ENCODE results near the gene ELAC1. TPM values are rescaled to one million over a fixed set of nuclear protein-coding genes. Genes with fewer than 3 reads are reported as not detected.
"Not testable (repeated sequence)": the region's sequence is repeated elsewhere in the genome, so short reads cannot be mapped to it uniquely, and the experiment has no call there.

The ELAC1 gene, protein sequence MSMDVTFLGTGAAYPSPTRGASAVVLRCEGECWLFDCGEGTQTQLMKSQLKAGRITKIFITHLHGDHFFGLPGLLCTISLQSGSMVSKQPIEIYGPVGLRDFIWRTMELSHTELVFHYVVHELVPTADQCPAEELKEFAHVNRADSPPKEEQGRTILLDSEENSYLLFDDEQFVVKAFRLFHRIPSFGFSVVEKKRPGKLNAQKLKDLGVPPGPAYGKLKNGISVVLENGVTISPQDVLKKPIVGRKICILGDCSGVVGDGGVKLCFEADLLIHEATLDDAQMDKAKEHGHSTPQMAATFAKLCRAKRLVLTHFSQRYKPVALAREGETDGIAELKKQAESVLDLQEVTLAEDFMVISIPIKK
- 6.0 and 16.2 TPM in 2 replicates for total RNA-seq (2014; rRNA removed; shearing (Covaris generic); ENCODE audit: low replicate concordance)

DNA sequence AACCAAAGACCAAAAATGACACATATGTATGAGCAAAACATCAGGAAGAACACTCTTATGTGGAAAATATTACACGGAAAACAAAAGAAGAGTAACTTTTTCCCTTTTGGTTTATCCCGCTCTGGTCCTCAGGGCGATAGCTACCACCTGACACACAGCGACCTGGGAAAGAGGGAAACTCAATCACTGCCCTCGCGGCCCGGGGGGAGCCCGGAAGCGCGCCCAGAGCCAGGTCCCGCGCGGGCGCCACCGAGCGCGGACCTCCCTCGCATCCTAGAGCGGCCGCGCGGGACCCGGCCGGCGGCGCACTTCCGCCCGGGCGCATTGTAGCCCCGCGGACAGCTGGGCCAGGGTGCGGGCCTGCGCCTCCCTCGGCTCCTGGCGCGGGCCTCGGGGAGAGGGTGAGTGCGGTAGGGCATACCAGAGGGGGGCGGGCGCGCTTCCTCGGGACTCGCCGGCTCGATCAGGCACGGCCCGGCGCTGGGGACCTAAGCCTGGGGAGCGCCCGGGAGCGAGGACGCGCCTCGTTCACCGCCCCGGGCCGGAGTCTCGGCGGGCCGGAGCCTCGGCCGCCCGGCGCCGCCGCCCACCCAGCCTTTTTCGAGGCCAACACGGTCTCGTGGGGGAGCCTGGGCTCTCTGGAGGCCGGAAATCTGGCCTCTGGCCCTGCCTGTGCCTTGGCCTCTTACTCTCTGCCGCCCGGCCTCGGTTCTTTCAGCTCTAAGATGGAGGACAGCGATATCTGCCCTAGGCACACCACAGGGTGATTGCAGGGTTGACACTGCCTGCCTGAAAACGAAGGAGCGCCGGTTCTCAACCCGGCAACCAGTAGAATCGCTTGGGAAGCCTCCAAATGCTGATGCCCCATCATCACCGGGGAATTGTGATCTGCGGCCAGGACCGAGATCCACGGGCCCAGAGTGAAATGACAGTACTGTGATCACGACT lies at the start of gene ELAC1:
Gene ELAC1, plus strand, starts transcription at position 327 of the 948 bp plus-strand sequence. CDS start 6,365 bp downstream, outside the sequence.
- peak; percentile 69 for DNase-seq (ENCODE audit: low read depth)
- in situ Hi-C loops (cut with HindIII; ENCODE audit: low pct_unique_long_range_greater_than_20kb, low sequenced_read_pairs), result no loop called here

DNA sequence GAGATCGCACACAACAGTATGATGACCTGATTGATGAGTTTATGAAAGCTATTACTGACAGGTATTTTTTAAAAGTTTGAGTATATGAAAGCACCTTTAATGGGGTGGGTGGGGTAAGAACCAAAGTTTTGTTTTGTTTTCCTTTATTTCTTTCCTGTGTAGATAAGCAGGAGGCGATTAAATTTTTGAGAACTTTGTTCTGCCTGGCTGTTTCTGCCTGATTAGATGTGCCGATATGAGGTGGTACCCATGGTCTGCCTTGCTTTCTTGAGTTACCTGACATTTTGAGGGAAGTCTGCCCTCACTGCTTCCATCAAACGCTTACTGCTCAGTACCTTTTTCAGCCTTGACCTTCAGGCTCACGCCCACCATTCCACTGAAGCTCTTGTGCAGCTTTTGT lies 49.7 kb upstream of the ELAC1 start:
- in situ Hi-C loops (cut with HindIII; ENCODE audit: low pct_unique_long_range_greater_than_20kb, low sequenced_read_pairs), result no loop called here
- DNase-seq (ENCODE audit: low read depth), result no peak

DNA sequence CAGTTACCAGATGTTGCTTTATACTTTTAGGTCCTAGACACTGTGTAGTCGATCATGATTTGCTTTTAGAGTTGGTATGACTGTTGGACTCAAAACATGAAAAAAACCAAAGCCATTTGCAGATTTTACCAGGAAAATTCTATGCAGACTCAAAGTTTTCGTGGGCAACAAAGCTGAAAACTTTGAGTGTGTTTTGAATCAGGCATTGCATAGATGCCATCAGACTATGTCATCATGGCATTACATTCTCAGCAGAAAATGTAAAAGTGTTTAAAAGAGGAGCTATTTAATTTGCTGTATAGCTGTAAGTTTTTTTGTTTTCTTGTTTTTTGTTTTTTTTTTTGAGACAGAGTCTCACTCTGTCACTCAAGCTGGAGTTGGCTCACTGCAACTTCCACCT lies 43.5 kb upstream of the ELAC1 start:
- in situ Hi-C loops (cut with HindIII; ENCODE audit: low pct_unique_long_range_greater_than_20kb, low sequenced_read_pairs), result no loop called here
- no peak for DNase-seq (ENCODE audit: low read depth)

DNA sequence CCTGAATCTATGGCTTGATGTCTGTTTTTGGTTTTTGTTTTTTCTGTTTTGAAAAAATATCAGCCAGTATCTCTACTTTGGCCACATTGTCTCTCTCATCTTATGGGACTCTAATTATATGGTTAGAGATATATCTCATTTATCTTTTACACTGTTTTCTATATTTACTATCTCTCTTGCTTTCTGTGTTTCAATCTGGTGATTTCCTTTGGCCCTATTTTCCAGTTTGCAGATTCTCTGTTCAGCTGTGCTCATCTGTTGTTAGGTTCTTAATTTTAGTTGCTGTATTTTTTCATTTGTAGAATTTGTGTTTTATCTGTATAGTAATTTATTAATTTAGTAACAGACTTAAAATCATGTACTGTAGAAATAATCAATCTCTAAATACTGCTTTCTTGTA lies 41.3 kb upstream of the ELAC1 start:
- in situ Hi-C loops (cut with HindIII; ENCODE audit: low pct_unique_long_range_greater_than_20kb, low sequenced_read_pairs), result no loop called here
- no peak for DNase-seq (ENCODE audit: low read depth)

DNA sequence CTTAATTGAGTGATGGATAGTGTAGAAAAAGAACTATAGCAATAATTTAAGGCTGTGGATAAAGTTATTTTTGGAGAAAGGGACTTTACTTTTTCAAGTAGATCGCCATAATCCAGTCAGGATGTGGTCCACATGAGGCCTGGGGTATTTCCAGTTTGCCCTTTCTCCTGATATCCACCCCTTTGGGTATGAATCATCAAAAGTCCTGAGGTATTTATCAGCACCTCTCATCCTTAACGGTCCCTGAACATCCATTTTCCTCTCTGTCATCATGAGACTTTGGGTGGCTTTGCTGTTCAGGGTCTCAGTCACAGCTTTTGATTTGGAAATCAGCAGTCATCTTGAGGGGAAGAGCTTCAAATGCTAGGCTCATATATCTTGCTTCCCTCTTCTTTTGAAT lies 39.3 kb upstream of the ELAC1 start:
- peak; percentile 6 for DNase-seq (ENCODE audit: low read depth)
- in situ Hi-C loops (cut with HindIII; ENCODE audit: low pct_unique_long_range_greater_than_20kb, low sequenced_read_pairs), result no loop called here

DNA sequence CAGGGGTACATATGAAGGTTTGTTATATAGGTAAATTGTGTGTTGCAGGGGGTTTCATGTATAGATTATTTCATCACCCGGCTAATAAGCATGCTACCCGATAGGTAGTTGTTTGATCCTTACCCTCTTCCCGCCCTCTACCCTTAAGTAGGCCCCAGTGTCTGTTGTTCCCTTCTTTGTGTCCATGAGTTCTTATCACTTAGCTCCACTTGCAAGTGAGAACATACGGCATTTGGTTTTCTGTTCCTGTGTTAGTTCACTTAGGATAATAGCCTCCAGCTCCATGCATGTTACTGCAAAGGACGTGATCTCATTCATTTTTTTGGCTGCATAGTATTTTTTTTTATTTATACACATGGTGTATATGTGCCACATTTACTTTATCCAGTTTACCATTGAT lies 34.2 kb upstream of the ELAC1 start:
- DNase-seq (ENCODE audit: low read depth), result no peak
- in situ Hi-C loops (cut with HindIII; ENCODE audit: low pct_unique_long_range_greater_than_20kb, low sequenced_read_pairs), result no loop called here

DNA sequence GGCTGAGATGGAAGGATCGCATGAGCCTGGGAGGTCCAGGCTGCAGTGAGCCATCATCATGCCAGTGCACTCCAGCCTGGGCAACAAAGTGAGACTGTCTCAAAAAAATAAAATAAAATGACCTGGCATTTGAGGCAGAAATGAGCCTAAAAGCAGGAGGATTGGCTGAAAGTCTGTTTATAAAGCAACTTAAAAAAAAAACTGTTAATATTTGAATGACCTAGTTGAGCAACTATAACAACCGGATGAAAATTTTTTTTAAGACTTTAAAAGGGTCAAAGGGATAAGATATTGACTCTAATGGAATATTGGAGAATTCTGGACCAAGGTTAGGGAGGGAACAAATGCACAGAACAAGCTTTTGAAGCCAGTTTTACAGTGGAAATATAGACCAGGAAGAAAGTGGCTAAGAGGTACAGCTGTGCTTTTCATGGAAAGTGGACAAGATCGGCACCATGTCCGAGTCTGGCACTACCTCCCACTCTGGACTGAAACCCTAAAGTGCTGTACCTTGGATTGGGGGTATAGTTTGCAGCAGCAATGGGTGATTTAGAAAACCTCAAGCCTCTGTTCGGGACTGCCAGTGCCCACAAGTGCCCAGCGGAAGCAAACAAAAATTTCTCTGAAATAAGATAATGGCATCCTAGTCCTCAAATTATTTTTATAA lies 33.2 kb upstream of the ELAC1 start:
- in situ Hi-C loops (cut with HindIII; ENCODE audit: low pct_unique_long_range_greater_than_20kb, low sequenced_read_pairs), result no loop called here
- DNase-seq (ENCODE audit: low read depth), result no peak

DNA sequence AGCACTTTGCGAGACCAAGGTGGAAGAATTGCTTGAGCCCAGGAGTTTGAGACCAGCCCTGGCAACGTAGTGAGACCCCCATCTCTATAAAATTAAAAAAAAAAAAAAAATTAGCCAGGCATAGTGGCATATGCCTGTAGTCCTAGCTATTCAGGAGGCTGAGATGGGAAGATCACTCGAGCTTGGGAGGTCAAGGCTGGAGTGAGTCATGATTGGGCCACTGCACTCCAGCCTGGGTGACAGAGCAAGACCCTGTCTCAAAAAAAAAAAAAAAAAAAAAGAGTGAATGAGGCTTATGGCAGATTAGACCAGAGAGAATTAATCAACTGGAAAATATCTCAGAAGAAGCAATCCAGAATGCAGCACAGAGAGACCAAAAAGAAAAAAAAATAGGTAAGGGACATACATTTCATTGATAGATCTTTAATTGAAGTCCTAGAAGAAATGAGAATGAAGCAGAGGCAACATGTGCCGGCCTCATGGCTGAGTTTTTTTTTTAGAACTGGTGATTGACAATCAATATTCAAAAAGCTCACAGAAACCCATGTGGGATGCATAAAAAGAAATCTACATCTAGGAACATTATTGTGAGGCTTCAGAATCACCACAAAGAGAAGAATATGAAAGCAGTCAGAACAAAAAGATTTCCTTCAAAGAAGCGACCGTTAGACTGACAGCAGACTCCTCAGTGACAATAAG lies 32.2 kb upstream of the ELAC1 start:
- no peak for DNase-seq (ENCODE audit: low read depth)
- in situ Hi-C loops (cut with HindIII; ENCODE audit: low pct_unique_long_range_greater_than_20kb, low sequenced_read_pairs), result no loop called here

DNA sequence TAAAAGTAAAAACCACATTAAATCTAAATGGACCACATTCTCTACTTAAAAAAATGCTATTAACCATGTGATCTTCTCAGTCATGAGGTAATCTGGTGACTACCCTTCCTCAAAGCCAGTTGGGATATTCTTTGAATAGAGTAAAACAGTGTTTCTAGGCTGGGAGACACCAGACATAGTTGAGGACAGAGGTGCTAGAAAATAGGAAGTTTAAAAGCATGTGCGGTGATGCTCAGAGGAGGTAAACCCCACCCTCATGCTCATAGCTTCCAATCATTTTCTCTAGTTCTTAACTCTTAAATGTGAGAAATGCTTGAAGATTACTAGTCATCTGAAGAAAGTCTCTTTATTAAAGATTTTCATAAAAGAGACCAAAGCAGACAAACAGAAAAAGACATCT lies 30.7 kb upstream of the ELAC1 start:
- in situ Hi-C loops (cut with HindIII; ENCODE audit: low pct_unique_long_range_greater_than_20kb, low sequenced_read_pairs), result no loop called here

DNA sequence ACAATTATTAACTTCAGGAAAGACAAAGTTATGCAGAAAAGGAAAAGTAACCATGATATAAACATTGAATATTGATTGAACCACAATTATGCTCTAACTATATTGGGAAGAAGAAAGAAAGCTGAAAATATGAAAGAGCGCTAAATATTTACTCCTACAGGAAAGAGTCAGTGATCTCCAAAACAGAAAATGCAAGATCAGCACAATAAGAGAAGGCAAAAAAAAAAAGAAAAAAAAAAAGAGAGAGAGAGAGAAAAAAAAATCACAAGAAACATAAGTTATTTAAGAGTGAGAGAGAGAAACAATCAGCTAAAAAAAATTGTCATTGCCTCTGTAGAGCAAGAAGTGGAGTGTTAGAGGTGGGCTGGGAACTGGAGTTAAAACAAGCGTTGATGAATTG lies 28.9 kb upstream of the ELAC1 start:
- in situ Hi-C loops (cut with HindIII; ENCODE audit: low pct_unique_long_range_greater_than_20kb, low sequenced_read_pairs), result no loop called here
- no peak for DNase-seq (ENCODE audit: low read depth)

More for the DNA sequence above, 30.7 kb upstream of the ELAC1 start:
- no peak for DNase-seq (ENCODE audit: low read depth)

DNA sequence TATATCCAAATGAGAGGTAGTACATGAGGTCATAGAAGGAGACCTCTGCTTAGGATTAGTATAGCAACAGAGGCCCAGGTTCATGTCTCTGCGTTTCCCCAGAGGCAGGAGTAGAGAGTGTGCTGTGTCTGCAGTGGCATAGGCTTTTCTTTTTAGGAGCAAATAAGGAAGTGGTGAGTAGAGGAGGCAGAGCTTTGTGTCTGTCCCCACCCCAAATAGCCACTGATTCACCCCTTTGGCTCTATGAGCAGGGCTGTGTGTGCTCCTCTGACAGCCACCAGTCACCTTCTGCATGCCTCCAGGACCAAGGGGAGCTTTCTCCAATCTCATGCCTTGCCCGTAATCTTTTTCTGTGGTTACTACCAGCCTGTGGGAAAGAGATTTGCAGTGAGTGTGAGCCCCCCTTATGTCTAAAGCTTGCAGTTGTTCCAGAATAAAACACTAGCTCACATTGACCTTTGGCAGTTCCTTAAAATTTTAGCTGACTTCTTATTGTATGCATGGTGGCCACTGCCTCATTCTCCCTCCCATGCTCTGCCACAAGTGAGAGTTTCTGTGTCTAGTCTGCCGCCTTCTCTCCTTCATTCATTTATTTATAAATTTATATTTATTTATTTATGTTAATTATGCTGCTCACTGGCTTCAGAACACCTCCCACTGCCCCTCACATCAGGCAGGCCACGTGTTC lies 23.5 kb upstream of the ELAC1 start:
- in situ Hi-C loops (cut with HindIII; ENCODE audit: low pct_unique_long_range_greater_than_20kb, low sequenced_read_pairs), result no loop called here
- DNase-seq (ENCODE audit: low read depth), result no peak

DNA sequence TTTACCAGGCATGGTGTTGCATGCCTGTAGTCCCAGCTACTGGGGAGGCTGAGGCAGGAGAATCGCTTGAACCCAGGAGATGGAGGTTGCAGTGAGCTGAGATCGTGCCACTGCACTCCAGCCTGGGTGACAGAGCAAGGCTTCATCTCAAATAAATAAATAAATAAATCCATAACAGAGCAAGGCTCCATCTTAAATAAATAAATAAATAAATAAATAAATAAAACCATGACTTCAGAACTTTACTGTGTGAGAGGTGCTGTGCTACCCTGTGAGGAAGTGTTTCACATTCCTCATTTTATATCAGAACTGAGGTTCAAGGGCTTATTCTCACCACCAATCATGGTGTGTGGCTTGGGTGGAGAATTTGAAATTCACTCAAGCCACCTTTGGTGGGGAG lies 21.9 kb upstream of the ELAC1 start:
- in situ Hi-C loops (cut with HindIII; ENCODE audit: low pct_unique_long_range_greater_than_20kb, low sequenced_read_pairs); DNase-seq (ENCODE audit: low read depth): not testable (repeated sequence)

DNA sequence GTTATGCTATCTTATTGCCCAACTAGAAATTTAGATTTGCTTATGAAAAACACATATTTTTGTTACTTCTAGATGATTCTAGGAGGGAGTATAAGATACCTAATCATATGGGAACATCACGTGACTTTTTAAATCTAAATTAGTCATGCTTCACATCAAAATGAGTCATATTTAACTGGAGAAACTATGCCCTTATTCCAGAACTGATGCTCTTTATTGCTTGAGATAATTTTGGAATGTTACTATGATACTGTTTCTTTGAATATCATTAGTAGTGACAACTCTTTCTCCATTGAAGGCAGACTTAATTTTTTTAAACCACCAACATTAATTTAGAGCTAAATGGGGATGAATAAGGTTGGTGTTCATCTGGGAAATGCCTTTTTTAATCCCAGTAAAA lies 19.9 kb upstream of the ELAC1 start:
- DNase-seq (ENCODE audit: low read depth), result no peak
- in situ Hi-C loops (cut with HindIII; ENCODE audit: low pct_unique_long_range_greater_than_20kb, low sequenced_read_pairs), result no loop called here

DNA sequence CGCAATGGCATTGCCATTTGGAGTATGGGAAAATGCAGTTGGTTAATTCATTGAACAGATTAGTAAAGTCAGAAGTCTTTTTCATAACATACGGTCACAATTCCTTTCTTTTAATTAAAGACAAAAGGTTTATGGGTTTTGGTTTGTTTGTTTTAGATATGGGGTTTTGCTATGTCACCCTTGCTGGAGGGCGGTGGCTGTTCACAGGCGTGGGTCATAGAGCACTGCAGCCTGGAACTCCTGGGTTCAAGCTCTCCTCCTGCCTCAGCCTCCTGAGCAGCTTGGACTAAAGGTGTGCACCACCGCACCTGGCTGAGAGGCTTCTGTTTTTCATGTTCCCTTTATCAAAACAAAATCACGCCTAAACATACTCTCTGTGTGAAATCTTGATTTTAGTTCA lies 18.7 kb upstream of the ELAC1 start:
- in situ Hi-C loops (cut with HindIII; ENCODE audit: low pct_unique_long_range_greater_than_20kb, low sequenced_read_pairs), result no loop called here
- DNase-seq (ENCODE audit: low read depth), result no peak

DNA sequence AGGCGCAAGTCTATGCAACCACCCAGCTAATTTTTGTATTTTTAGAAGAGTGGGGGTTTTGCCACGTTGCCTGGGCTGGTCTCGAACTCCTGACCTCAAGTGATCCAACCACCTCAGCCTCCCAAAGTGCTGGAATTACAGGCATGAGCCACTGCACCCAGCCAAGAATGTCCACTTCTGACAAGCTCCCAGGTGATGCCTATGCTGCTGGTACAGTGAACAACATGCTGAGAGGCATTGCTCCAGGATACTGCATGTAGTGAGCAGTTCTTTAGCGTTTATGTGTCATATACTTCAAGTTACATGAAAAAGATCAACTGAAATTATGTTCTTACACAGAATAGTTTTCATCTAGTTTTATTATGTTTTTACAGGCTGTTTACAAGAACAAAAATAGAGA lies 17.2 kb upstream of the ELAC1 start:
- in situ Hi-C loops (cut with HindIII; ENCODE audit: low pct_unique_long_range_greater_than_20kb, low sequenced_read_pairs), result no loop called here
- no peak for DNase-seq (ENCODE audit: low read depth)

DNA sequence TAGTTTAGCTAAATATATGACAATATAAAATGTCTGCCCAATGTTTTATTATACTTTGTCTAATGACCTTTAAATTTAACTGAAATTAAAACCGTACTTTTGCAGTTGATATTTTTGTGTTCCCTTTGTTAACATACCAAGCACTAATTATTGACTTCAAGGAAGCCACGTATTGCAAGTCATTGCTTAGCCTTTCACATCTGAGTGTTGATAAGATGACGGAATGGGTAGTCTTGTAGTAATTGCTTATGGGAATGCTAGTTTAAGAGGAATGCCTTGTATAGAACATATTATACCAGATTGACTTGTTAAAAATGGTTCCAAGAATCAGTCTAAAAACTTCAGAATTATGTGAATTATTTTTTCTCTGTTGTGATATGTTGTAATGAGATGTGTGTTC lies 14.0 kb upstream of the ELAC1 start:
- in situ Hi-C loops (cut with HindIII; ENCODE audit: low pct_unique_long_range_greater_than_20kb, low sequenced_read_pairs), result no loop called here

DNA sequence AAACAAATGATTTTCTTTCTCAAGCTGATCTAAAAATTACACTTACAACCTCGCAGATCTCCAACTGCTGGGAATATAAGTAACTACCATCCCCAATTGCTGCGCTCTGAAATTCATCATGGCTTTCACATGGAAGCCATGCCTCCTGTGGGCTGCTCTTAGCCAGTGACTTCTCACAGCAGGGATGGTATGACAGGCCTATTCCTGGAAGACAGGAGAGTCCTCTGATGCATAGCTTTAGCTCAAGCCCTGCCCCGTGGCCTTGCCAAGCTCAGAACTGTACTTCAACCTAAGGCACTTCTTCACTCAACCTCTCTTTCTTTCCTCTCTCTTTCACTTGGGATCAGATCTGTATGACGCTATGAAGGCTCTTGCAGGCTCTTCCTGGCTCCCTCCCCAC lies 12.6 kb upstream of the ELAC1 start:
- DNase-seq (ENCODE audit: low read depth), result no peak
- in situ Hi-C loops (cut with HindIII; ENCODE audit: low pct_unique_long_range_greater_than_20kb, low sequenced_read_pairs), result no loop called here

More for the DNA sequence above, 14.0 kb upstream of the ELAC1 start:
- DNase-seq (ENCODE audit: low read depth), result no peak

DNA sequence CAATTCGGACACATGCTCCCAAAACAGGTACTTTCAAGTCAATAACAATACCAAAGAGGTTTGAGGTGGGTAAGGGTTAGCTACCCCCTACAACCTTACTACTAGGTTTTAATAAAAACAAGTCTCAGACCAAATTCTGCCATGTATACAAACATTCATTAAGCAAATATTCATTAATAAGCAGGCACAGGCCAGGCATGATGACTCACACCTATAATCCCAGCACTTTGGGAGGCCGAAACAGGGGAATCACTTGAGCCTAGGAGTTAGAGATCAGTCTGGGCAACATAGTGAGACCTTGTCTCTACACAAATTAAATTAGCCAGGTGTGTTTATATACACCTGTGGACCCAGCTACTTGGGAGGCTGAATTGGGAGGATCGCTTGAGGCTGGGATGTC lies 11.7 kb upstream of the ELAC1 start:
- in situ Hi-C loops (cut with HindIII; ENCODE audit: low pct_unique_long_range_greater_than_20kb, low sequenced_read_pairs), result no loop called here
- no peak for DNase-seq (ENCODE audit: low read depth)
